Ishikawa (cell line): ENCODE measurements around the gene CACNA1C.

Source experiments
- CEBPB ChIP-seq: IDR thresholded peaks from 2 replicates; pipeline ENCODE4 v1.6.1; 2012
- CREB1 ChIP-seq: IDR thresholded peaks from 2 replicates; pipeline ENCODE4 v1.6.1; 2012; ENCODE audit warnings: low read depth
- EGR1 ChIP-seq: IDR thresholded peaks from 2 replicates; pipeline ENCODE4 v1.6.1; 2012
- EP300 ChIP-seq: IDR thresholded peaks from 2 replicates; pipeline ENCODE4 v1.6.1; 2012; ENCODE audit warnings: borderline replicate concordance
- FOXM1 ChIP-seq: IDR thresholded peaks from 2 replicates; pipeline ENCODE4 v1.6.1; 2012; ENCODE audit warnings: low read depth, borderline replicate concordance
- MAX ChIP-seq: IDR thresholded peaks from 2 replicates; pipeline ENCODE4 v1.6.1; 2012
- NFIC ChIP-seq: IDR thresholded peaks from 2 replicates; pipeline ENCODE4 v1.6.1; 2012
- RAD21 ChIP-seq: IDR thresholded peaks from 2 replicates; pipeline ENCODE4 v1.6.1; 2012; ENCODE audit warnings: low read depth
- REST ChIP-seq: IDR thresholded peaks from 2 replicates; pipeline ENCODE4 v1.6.1; 2012; ENCODE audit warnings: low read depth, mild to moderate bottlenecking
- TAF1 ChIP-seq: IDR thresholded peaks from 2 replicates; pipeline ENCODE4 v1.6.1; 2012; ENCODE audit warnings: low read depth, mild to moderate bottlenecking
- TCF12 ChIP-seq: IDR thresholded peaks from 2 replicates; pipeline ENCODE4 v1.6.1; 2012; ENCODE audit warnings: low read depth
- TEAD4 ChIP-seq: IDR thresholded peaks from 2 replicates; pipeline ENCODE4 v1.6.1; 2012
- USF1 ChIP-seq: IDR thresholded peaks from 2 replicates; pipeline ENCODE4 v1.6.1; 2012
- YY1 ChIP-seq: IDR thresholded peaks from 2 replicates; pipeline ENCODE4 v1.6.1; 2012; ENCODE audit warnings: low read depth
- ZBTB7A ChIP-seq: IDR thresholded peaks from 2 replicates; pipeline ENCODE4 v1.6.1; 2012; ENCODE audit warnings: low read depth

CACNA1C gene

GRCh38 chr12:2052826-2053678 is at the start of gene CACNA1C:
Gene CACNA1C (plus strand): TSS chr12:2052987. CDS start chr12:2053563, 576 bp downstream.
- TF ChIP-seq TCF12 = no peak
- TF ChIP-seq YY1 = no peak

GRCh38 chr12:2003676-2004112 is 49.1 kb upstream of the CACNA1C start:
- TF ChIP-seq EGR1 = no peak
- no peak for TF ChIP-seq TCF12
- TF ChIP-seq CEBPB = no peak
- TF ChIP-seq EP300 = no peak
- TF ChIP-seq REST = no peak
- TF ChIP-seq NFIC = no peak
- TF ChIP-seq TEAD4 = no peak
- no peak for TF ChIP-seq TAF1
- no peak for TF ChIP-seq USF1
- TF ChIP-seq ZBTB7A = no peak

- TF ChIP-seq NFIC (no peak), FOXM1 (peak; percentile 45; the same call in 1 of the 2 replicates), YY1 (peak; percentile 96), TEAD4 (peak; percentile 30; the same call in 1 of the 2 replicates), TAF1 (peak; percentile 92; the same call in 1 of the 2 replicates), EGR1 (peak; percentile 90), ZBTB7A (peak; percentile 99), MAX (peak; percentile 89), REST (no peak), CEBPB (no peak), USF1 (peak; percentile 66; the same call in 1 of the 2 replicates), TCF12 (peak; percentile 56)
These were observed 48.5 kb upstream of the CACNA1C start, which contains the start of gene DCP1B for GRCh38 chr12:2004113-2004929. Gene DCP1B (minus strand): TSS chr12:2004457. CDS start chr12:2004431, 26 bp downstream.

GRCh38 chr12:2008677-2009076 is 44.1 kb upstream of the CACNA1C start:
- TF ChIP-seq REST = no peak
- no peak for TF ChIP-seq MAX
- no peak for TF ChIP-seq RAD21
- TF ChIP-seq YY1 = no peak
- TF ChIP-seq ZBTB7A = no peak
- no peak for TF ChIP-seq EP300
- no peak for TF ChIP-seq NFIC
- TF ChIP-seq CREB1 = no peak
- TF ChIP-seq EGR1 = no peak
- TF ChIP-seq FOXM1 = no peak
- TF ChIP-seq CEBPB = no peak
- no peak for TF ChIP-seq TEAD4
- TF ChIP-seq USF1 = no peak
- no peak for TF ChIP-seq TAF1
